HEK293 (cell line): Measurements from ENCODE around the gene TOPAZ1.

Experiments used
- OSR2 ChIP-seq: fragments of 450-650 bp; formaldehyde crosslinking; IDR thresholded peaks from 2 replicates; pipeline ENCODE4 v1.5.1; 2016; ENCODE audit warnings: missing biosample characterization, missing genetic modification characterization
- TCF7L2 ChIP-seq: IDR thresholded peaks from 2 replicates; pipeline ENCODE4 v1.6.1; 2011; ENCODE audit warnings: low read depth, mild to moderate bottlenecking, inconsistent platforms, low read length, moderate library complexity, borderline replicate concordance
- YY1 ChIP-seq: fragments of 450-650 bp; formaldehyde crosslinking; IDR thresholded peaks from 2 replicates; pipeline ENCODE4 v1.5.1; 2018; ENCODE audit warnings: missing biosample characterization, missing genetic modification characterization
- ZBTB21 ChIP-seq: fragments of 450-650 bp; formaldehyde crosslinking; IDR thresholded peaks from 2 replicates; pipeline ENCODE4 v1.5.1; 2017; ENCODE audit warnings: missing biosample characterization, missing genetic modification characterization
- ZNF274 ChIP-seq, 2 experiments: fragments of 200-500 bp in 1 of 2; fragments of 450-650 bp in 1 of 2; sonication (Bioruptor generic) in 1 of 2; formaldehyde crosslinking in 1 of 2; IDR thresholded peaks; 2 replicates each; pipeline versions ENCODE4 v1.5.1 to v1.6.1; 2014 to 2016; ENCODE audit warnings: borderline replicate concordance in 1 of 2, inconsistent platforms in 1 of 2, low read length in 1 of 2, missing biosample characterization in 1 of 2, missing genetic modification characterization in 1 of 2
- ZNF311 ChIP-seq: fragments of 450-650 bp; formaldehyde crosslinking; IDR thresholded peaks from 2 replicates; pipeline ENCODE4 v1.5.1; 2017; ENCODE audit warnings: missing biosample characterization, missing genetic modification characterization, borderline replicate concordance
- ZNF76 ChIP-seq: fragments of 450-650 bp; formaldehyde crosslinking; IDR thresholded peaks from 2 replicates; pipeline ENCODE4; 2016; ENCODE audit warnings: low read depth, missing biosample characterization, missing genetic modification characterization, borderline replicate concordance
- ZNF837 ChIP-seq: fragments of 450-650 bp; formaldehyde crosslinking; IDR thresholded peaks from 2 replicates; pipeline ENCODE4 v1.5.1; 2016; ENCODE audit warnings: missing biosample characterization, missing genetic modification characterization
- TF ChIP-seq, protein P1 (sequence below): fragments of 450-650 bp; formaldehyde crosslinking; IDR thresholded peaks from 2 replicates; pipeline ENCODE4 v1.5.1; 2017; ENCODE audit warnings: missing biosample characterization, mild to moderate bottlenecking, missing genetic modification characterization, moderate library complexity
- TF ChIP-seq, protein P2 (sequence below): fragments of 450-650 bp; formaldehyde crosslinking; IDR thresholded peaks from 2 replicates; pipeline ENCODE4 v1.5.1; 2016; ENCODE audit warnings: missing biosample characterization, missing genetic modification characterization
- TF ChIP-seq, protein P3 (sequence below): fragments of 450-650 bp; formaldehyde crosslinking; IDR thresholded peaks from 2 replicates; pipeline ENCODE4 v1.5.1; 2016; ENCODE audit warnings: missing biosample characterization, missing genetic modification characterization
- TF ChIP-seq, protein P4 (sequence below): fragments of 450-650 bp; formaldehyde crosslinking; IDR thresholded peaks from 2 replicates; pipeline ENCODE4 v1.5.1; 2016; ENCODE audit warnings: missing biosample characterization, missing genetic modification characterization
- TF ChIP-seq, protein P5 (sequence below): fragments of 450-650 bp; formaldehyde crosslinking; IDR thresholded peaks from 2 replicates; pipeline ENCODE4 v1.5.1; 2016; ENCODE audit warnings: missing biosample characterization, missing genetic modification characterization
- TF ChIP-seq, protein P6 (sequence below): fragments of 450-650 bp; formaldehyde crosslinking; IDR thresholded peaks from 2 replicates; pipeline ENCODE4 v1.5.1; 2016; ENCODE audit warnings: missing biosample characterization, missing genetic modification characterization

DNA sequence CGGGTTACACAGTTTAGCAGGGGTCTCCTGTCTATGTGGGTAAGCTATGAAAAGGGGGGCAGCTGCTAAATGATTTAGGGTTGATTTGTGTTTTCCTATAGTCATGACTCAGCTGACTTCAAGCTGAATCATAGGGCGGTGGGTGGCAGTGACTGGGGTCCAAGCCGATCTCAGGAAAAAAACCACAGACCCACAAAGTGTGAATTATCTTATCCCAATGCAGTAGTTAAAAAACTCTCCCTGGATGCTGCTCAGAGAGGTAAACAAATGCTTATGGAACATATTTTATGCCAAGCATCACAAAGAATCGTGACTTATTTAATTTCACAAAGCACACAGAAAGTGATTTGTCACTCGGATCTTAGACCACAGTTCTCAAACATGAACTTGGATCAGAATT lies 18.4 kb upstream of the TOPAZ1 start:
- TF ChIP-seq, protein P1, sequence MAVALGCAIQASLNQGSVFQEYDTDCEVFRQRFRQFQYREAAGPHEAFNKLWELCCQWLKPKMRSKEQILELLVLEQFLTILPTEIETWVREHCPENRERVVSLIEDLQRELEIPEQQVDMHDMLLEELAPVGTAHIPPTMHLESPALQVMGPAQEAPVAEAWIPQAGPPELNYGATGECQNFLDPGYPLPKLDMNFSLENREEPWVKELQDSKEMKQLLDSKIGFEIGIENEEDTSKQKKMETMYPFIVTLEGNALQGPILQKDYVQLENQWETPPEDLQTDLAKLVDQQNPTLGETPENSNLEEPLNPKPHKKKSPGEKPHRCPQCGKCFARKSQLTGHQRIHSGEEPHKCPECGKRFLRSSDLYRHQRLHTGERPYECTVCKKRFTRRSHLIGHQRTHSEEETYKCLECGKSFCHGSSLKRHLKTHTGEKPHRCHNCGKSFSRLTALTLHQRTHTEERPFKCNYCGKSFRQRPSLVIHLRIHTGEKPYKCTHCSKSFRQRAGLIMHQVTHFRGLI: no peak
- TF ChIP-seq, protein P2, sequence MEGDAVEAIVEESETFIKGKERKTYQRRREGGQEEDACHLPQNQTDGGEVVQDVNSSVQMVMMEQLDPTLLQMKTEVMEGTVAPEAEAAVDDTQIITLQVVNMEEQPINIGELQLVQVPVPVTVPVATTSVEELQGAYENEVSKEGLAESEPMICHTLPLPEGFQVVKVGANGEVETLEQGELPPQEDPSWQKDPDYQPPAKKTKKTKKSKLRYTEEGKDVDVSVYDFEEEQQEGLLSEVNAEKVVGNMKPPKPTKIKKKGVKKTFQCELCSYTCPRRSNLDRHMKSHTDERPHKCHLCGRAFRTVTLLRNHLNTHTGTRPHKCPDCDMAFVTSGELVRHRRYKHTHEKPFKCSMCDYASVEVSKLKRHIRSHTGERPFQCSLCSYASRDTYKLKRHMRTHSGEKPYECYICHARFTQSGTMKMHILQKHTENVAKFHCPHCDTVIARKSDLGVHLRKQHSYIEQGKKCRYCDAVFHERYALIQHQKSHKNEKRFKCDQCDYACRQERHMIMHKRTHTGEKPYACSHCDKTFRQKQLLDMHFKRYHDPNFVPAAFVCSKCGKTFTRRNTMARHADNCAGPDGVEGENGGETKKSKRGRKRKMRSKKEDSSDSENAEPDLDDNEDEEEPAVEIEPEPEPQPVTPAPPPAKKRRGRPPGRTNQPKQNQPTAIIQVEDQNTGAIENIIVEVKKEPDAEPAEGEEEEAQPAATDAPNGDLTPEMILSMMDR (tag by site-specific recombination): no peak
- TF ChIP-seq ZNF76 (no peak), ZNF837 (tag by site-specific recombination) (no peak), ZBTB21 (tag by site-specific recombination) (no peak), OSR2 (no peak), TCF7L2 (no peak), YY1 (tag by site-specific recombination) (no peak), ZNF274 (IDR thresholded peaks at IDR 0.05; ENCODE audit: low read length) (no peak), ZNF274 (tag by site-specific recombination; IDR thresholded peaks at IDR 0.05; ENCODE audit: borderline replicate concordance) (no peak), ZNF311 (tag by site-specific recombination) (no peak)
- TF ChIP-seq, protein P3, sequence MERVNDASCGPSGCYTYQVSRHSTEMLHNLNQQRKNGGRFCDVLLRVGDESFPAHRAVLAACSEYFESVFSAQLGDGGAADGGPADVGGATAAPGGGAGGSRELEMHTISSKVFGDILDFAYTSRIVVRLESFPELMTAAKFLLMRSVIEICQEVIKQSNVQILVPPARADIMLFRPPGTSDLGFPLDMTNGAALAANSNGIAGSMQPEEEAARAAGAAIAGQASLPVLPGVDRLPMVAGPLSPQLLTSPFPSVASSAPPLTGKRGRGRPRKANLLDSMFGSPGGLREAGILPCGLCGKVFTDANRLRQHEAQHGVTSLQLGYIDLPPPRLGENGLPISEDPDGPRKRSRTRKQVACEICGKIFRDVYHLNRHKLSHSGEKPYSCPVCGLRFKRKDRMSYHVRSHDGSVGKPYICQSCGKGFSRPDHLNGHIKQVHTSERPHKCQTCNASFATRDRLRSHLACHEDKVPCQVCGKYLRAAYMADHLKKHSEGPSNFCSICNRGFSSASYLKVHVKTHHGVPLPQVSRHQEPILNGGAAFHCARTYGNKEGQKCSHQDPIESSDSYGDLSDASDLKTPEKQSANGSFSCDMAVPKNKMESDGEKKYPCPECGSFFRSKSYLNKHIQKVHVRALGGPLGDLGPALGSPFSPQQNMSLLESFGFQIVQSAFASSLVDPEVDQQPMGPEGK (tag by site-specific recombination): no peak
- TF ChIP-seq, protein P4, sequence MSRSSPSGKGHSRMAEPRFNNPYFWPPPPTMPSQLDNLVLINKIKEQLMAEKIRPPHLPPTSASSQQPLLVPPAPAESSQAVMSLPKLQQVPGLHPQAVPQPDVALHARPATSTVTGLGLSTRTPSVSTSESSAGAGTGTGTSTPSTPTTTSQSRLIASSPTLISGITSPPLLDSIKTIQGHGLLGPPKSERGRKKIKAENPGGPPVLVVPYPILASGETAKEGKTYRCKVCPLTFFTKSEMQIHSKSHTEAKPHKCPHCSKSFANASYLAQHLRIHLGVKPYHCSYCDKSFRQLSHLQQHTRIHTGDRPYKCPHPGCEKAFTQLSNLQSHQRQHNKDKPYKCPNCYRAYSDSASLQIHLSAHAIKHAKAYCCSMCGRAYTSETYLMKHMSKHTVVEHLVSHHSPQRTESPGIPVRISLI (tag by site-specific recombination): no peak
- TF ChIP-seq, protein P5, sequence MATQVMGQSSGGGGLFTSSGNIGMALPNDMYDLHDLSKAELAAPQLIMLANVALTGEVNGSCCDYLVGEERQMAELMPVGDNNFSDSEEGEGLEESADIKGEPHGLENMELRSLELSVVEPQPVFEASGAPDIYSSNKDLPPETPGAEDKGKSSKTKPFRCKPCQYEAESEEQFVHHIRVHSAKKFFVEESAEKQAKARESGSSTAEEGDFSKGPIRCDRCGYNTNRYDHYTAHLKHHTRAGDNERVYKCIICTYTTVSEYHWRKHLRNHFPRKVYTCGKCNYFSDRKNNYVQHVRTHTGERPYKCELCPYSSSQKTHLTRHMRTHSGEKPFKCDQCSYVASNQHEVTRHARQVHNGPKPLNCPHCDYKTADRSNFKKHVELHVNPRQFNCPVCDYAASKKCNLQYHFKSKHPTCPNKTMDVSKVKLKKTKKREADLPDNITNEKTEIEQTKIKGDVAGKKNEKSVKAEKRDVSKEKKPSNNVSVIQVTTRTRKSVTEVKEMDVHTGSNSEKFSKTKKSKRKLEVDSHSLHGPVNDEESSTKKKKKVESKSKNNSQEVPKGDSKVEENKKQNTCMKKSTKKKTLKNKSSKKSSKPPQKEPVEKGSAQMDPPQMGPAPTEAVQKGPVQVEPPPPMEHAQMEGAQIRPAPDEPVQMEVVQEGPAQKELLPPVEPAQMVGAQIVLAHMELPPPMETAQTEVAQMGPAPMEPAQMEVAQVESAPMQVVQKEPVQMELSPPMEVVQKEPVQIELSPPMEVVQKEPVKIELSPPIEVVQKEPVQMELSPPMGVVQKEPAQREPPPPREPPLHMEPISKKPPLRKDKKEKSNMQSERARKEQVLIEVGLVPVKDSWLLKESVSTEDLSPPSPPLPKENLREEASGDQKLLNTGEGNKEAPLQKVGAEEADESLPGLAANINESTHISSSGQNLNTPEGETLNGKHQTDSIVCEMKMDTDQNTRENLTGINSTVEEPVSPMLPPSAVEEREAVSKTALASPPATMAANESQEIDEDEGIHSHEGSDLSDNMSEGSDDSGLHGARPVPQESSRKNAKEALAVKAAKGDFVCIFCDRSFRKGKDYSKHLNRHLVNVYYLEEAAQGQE (tag by site-specific recombination): no peak
- TF ChIP-seq, protein P6, sequence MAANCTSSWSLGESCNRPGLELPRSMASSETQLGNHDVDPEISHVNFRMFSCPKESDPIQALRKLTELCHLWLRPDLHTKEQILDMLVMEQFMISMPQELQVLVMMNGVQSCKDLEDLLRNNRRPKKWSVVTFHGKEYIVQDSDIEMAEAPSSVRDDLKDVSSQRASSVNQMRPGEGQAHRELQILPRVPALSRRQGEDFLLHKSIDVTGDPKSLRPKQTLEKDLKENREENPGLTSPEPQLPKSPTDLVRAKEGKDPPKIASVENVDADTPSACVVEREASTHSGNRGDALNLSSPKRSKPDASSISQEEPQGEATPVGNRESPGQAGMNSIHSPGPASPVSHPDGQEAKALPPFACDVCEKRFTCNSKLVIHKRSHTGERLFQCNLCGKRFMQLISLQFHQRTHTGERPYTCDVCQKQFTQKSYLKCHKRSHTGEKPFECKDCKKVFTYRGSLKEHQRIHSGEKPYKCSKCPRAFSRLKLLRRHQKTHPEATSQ (tag by site-specific recombination): no peak
